Hepatocyte (in vitro differentiated cells): Measurements from ENCODE around the gene ASZ1.

Experiments used
- CTCF ChIP-seq: fragments of 200-600 bp; sonication (generic); IDR thresholded peaks from 2 replicates; pipeline ENCODE4 v1.5.1; 2016; ENCODE audit warnings: antibody characterized with exemption, mild to moderate bottlenecking; ENCODE audit not compliant: poor library complexity
- EZH2 ChIP-seq: fragments of 200-600 bp; sonication (generic); IDR thresholded peaks from 2 replicates; pipeline ENCODE4 v1.6.1; 2016; ENCODE audit warnings: antibody characterized with exemption, mild to moderate bottlenecking, borderline replicate concordance

DNA sequence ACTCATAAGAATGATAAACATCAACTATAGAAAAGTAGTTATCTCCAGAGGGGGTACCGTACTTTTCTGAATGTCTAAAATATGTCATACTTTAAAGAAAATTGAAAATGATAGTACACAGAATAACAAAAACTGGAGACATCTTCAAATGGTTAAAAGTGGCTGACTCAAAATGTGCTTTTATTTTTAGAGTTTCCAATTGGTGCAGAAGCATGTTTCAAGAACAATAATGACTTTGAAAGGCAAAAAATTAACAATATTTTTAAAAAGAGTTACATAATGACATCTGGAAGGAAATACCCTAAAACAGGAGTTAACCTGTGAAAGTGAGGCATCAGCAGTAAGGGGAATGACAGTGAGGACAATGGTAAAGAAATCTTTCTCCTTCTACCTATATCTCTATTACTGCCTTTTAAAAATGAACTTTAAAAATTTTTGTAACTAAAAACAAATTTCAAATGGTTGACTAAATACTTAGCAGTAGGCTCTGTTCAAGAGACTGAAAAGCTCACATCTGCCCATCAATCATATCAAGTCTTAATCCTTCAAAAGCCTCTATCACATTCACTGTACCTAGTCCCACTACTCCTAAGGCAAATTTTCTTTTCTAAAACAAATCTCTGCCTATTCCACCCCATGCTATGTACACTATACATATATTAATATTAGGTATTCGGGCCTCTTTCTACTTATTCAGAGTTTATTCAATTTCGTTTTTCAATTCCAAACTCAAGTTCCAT lies 3.0 kb downstream of the ASZ1 start:
- TF ChIP-seq CTCF (no peak), EZH2 (no peak)
